Right atrium auricular region (tissue), 2 donors: ENCODE data around the gene TAF5L. TPM values are rescaled to one million over a fixed set of nuclear protein-coding genes. Genes with fewer than 3 reads are reported as not detected.

Experiments used
- DNase-seq: peaks from one replicate; pipeline ENCODE4 v3.0.0-alpha.2; 2019; ENCODE audit warnings: low spot score
- H3K27ac ChIP-seq, 2 donors: fragments of 200-600 bp; sonication (generic); 1 replicate in 1 of 2; 2 replicates in 1 of 2; pipeline ENCODE4 v1.5.1; 2016 to 2019
- H3K27me3 ChIP-seq, 2 donors: fragments of 200-600 bp; sonication (generic); one replicate each; pipeline versions ENCODE4 v1.5.1 to v1.6.0; 2017 to 2019
- H3K36me3 ChIP-seq: fragments of 200-600 bp; sonication (generic); one replicate; pipeline ENCODE4 v1.5.1; 2016
- H3K4me1 ChIP-seq, 2 donors: fragments of 200-600 bp; sonication (generic); one replicate each; pipeline versions ENCODE4 v1.5.1 to v1.6.0; 2017 to 2019
- H3K4me3 ChIP-seq, 2 donors: fragments of 200-600 bp; sonication (generic); 1 replicate in 1 of 2; 2 replicates in 1 of 2; pipeline ENCODE4 v1.5.1; 2017 to 2019; ENCODE audit warnings: mild to moderate bottlenecking in 1 of 2, moderate library complexity in 1 of 2
- H3K9me3 ChIP-seq, 2 donors: fragments of 200-600 bp; sonication (generic); one replicate each; pipeline ENCODE4 v1.5.1; 2019
- total RNA-seq, 2 donors: library from RNA; depleted of rRNA; stranded (reverse); fragments of >200 nt; gene quantifications; one replicate each; pipeline ENCODE4 v1.1.0, GENCODE V29; 2016
- TF ChIP-seq, protein P1 (sequence below), 2 donors: fragments of 200-600 bp; sonication (generic); IDR thresholded peaks; one replicate each; pipeline ENCODE4 v1.5.1; 2019; ENCODE audit warnings: antibody characterized with exemption in 2 of 2

TAF5L gene
- total RNA-seq, 2 donors from 2014 or later: 8.6 to 12.7 TPM

DNA sequence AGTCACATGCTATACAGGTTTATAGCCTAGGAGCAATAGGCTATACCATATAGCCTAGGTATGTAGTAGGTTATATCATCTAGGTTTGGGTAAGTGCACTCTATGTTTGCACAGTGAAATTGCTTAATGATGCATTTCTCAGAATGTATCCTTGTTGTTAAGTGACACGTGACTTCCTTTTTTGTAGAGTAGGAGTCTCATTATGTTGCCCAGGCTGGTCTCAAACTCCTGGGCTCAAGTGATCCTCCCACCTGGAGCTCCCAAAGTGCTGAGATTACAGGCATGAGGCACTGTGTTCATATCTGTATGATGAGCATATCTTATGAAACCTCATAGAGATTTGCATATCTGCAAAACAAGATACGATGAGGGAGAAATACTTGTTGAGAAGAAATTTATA is 53.6 kb downstream of the TAF5L start:
- Histone ChIP-seq H3K27me3 (no peaks in the 10 kb centered on the region), H3K4me3 (no peak overlapping the region), H3K4me1 (no peaks in the 10 kb centered on the region), H3K27ac (no peak overlapping the region), H3K36me3 (no peaks in the 10 kb centered on the region), H3K9me3 (no peaks in the 10 kb centered on the region)
- TF ChIP-seq, protein P1, sequence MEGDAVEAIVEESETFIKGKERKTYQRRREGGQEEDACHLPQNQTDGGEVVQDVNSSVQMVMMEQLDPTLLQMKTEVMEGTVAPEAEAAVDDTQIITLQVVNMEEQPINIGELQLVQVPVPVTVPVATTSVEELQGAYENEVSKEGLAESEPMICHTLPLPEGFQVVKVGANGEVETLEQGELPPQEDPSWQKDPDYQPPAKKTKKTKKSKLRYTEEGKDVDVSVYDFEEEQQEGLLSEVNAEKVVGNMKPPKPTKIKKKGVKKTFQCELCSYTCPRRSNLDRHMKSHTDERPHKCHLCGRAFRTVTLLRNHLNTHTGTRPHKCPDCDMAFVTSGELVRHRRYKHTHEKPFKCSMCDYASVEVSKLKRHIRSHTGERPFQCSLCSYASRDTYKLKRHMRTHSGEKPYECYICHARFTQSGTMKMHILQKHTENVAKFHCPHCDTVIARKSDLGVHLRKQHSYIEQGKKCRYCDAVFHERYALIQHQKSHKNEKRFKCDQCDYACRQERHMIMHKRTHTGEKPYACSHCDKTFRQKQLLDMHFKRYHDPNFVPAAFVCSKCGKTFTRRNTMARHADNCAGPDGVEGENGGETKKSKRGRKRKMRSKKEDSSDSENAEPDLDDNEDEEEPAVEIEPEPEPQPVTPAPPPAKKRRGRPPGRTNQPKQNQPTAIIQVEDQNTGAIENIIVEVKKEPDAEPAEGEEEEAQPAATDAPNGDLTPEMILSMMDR (IDR thresholded peaks at IDR 0.05): no peak
- DNase-seq: no peak

DNA sequence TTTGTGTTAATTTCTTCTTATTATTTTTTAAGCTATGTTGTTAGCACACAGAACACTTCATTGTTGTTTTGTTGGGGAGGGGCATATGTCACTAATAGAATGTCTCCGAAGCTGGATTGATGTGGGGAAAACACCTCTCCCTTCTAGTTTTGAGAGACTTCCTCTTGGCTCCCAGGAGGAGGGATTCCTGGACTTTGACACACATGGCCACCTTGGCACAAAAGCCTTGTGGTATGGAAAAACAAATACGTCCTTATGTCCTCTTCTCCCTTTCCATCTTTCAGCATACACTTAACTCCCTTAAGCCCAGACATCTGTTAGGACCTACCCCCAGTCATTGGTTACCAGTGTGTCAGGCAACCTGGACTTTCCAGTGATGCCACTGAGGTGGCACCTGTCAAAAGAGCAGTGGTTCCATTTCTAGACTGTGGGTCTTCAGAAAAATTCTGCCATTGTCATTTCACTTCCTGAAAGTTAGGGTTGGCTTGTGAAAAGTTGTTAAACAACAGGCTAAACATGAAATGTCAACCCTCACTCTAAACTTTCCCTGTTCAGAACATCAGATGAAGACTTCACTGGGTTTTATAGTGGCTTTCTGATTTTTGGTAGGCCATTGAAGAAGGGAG is 54.9 kb downstream of the TAF5L start:
- H3K9me3 ChIP-seq: no peaks in the 10 kb centered on the region
- no peaks in the 10 kb centered on the region for H3K36me3 ChIP-seq
- DNase-seq: no peak
- no peak overlapping the region for H3K4me3 ChIP-seq
- H3K27ac ChIP-seq: no peak overlapping the region
- TF ChIP-seq, protein P1 (IDR thresholded peaks at IDR 0.05): no peak
- no peaks in the 10 kb centered on the region for H3K4me1 ChIP-seq
- H3K27me3 ChIP-seq: no peaks in the 10 kb centered on the region

DNA sequence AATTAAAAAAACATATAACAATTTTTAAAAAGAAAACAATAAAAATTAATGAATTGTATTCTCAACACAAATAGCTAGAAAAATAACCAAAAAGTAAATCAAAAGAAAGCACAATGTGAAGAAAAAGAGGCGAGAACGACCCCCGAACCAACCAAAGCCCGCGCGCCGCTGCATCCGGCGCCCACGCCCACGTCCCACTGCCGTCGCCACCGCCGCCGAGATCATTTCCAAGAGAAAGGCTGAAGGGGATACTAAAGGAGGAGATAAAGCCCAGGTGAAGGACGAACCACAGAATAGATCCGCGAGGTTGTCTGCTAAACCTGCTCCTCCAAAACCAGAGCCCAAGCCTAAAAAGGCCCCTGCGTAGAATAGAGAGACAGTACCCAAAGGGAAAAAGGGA is 55.6 kb downstream of the TAF5L start:
- no peak for DNase-seq
- no peaks in the 10 kb centered on the region for H3K36me3 ChIP-seq
- no peaks in the 10 kb centered on the region for H3K27me3 ChIP-seq
- H3K4me1 ChIP-seq: no peaks in the 10 kb centered on the region
- TF ChIP-seq, protein P1 (IDR thresholded peaks at IDR 0.05): no peak
- H3K4me3 ChIP-seq: no peak overlapping the region
- H3K9me3 ChIP-seq: no peaks in the 10 kb centered on the region
- H3K27ac ChIP-seq: no peak overlapping the region

DNA sequence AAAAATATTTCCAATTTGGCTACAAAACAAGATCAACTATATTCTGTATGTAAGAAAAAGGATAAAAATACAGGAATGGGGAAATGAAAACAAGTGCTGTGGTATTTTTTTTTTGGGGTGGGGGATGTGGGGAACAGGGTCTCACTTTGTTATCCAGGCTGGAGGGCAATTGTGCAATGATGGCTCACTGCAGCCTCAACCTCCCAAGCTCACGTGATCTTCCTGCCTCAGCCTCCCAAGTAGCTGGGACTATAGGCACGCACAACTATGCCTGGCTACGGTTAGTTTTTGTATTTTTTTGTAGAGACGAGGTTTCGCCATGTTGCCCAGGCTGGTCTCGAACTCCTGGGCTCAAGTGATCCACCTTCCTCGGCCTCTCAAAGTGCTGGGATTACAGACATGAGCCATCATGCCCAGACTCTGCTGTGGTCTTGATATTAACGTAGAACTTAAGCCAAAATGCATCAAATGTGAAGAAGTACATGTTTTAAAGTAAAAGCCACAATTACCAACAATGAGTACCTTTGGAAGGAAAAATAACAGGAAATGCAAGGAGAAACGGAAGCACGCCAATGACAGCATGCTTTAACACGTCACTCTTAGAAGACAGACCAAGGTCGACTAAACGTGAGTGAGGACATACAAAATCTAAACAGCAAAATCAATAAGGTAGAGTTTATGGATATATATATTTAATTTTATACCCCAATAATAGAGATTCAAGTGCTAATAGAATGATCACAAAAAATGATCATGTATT is 58.6 kb downstream of the TAF5L start:
- H3K4me1 ChIP-seq: peaks cover 0 to 17% of the 10 kb centered on the region in 2 donors
- H3K9me3 ChIP-seq: no peaks in the 10 kb centered on the region
- no peaks in the 10 kb centered on the region for H3K27me3 ChIP-seq
- H3K27ac ChIP-seq: no peak overlapping the region
- TF ChIP-seq, protein P1 (IDR thresholded peaks at IDR 0.05): no peak
- H3K4me3 ChIP-seq: no peak overlapping the region
- H3K36me3 ChIP-seq: no peaks in the 10 kb centered on the region
- DNase-seq: no peak

DNA sequence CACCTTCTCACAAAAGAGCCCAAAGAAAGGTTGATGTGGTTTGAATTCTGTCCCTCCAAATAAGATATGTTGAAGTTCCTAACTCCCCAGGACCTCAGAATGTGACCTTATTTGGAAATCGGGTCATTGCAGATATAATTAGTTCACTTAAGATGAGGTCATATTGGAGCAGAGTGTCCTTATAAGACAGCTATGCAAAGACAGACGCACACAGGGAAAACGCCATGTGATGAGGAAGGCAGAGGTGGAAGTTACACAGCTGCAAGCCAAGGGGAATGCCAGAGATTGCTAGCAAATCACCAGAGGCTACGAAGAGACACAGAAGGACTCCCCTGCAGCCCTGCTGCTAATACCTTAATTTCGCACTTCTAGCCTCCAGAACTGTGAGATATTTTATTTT is 62.2 kb downstream of the TAF5L start:
- H3K4me3 ChIP-seq: peak overlapping the region; percentile 21 to 23

More for the DNA sequence above, 62.2 kb downstream of the TAF5L start:
- Histone ChIP-seq H3K27me3 (no peaks in the 10 kb centered on the region), H3K27ac (peak overlapping the region; percentile 75 to 83), H3K36me3 (no peaks in the 10 kb centered on the region), H3K9me3 (no peaks in the 10 kb centered on the region), H3K4me1 (peaks cover 0 to 23% of the 10 kb centered on the region in 2 donors)
- TF ChIP-seq, protein P1 (IDR thresholded peaks at IDR 0.05): no peak
- peak; percentile 65 for DNase-seq
